Hypothalamus (tissue), 51 donors: ENCODE results near the gene PCNX3.

Source experiments
- DNase-seq, 51 donors: peaks; one replicate each; lab custom pipeline; 2025; lab: John Stamatoyannopoulos, UW

Gene PCNX3

DNA sequence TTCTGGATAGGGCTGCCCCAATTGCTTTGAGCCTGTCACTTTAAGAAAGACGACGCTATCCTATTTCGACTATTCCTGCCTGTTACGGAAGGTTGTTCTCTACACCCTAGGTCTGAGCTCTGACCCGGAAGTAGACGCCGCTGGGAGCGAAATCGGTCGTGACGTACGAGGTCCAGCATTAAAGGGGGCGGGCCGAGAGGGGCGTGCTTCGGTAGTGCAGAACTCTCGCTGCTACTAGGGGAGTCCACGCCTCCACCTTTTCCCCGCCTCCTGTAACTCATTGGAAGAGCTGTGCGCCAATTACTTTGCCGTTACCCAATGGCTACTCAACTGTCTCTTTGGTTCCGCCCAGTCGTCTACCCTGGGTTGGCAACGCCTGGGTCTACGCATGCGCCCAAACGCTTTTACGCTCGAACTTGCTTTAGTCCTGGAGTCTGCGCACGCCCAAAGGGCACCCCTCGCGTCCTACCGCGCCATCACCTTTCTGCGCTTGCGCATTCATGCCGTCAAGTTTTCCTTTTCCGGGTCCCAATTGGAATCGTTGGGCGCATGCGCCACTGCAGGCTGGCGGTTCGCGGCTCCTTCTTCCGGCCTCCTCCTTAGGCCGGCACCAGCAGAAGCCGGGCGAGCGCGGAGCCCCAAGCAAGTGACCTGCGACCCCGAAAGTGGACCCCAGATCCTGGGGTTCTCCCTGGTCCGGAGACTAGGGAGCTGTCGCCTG is at the start of gene PCNX3:
TSS of gene PCNX3 (plus strand) at position 548 of the 721 bp plus-strand sequence. CDS start 536 bp downstream, outside the sequence.
- peak; percentile 97 to 100 (median 100) for DNase-seq

DNA sequence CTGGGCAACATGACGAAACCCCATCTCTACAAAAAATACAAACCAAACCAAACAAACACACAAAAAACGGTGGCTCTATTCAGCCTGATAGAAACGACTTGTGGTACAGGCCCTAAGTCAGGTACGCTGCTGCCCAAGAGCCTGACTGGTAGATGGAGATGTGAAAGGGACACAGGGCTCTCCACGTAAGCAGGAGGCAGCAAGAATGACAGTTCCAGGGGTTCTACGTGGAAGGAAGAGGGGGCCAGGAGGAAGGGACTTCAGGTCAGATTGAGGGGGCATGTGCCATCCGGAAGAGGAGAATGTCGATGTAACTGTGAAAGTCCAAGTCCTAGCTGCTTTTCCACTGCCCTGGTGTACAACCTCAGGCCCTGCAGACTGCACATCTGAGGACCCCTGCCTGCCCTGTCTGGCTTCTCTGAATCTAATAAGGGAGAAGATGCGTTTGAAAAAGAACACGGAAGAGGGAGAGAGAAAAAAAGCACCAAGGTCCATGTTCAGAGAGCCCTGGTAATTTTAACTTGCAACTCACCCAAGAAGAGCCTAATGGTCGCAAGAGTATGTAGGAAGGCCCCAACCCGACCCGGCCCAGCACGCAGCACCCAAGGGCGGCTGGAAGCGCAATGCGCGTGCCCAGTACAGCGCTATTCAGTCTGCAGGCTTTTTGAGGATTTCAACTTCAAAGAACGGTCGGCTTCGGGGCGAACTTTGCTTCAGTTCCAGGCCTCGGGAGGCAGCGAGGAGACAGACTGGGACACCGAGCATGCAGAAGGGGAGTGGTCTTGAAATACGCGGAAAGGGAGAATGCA is 46.2 kb upstream of the PCNX3 start:
- peak in 1 of 51 donors; percentile 61 for DNase-seq

DNA sequence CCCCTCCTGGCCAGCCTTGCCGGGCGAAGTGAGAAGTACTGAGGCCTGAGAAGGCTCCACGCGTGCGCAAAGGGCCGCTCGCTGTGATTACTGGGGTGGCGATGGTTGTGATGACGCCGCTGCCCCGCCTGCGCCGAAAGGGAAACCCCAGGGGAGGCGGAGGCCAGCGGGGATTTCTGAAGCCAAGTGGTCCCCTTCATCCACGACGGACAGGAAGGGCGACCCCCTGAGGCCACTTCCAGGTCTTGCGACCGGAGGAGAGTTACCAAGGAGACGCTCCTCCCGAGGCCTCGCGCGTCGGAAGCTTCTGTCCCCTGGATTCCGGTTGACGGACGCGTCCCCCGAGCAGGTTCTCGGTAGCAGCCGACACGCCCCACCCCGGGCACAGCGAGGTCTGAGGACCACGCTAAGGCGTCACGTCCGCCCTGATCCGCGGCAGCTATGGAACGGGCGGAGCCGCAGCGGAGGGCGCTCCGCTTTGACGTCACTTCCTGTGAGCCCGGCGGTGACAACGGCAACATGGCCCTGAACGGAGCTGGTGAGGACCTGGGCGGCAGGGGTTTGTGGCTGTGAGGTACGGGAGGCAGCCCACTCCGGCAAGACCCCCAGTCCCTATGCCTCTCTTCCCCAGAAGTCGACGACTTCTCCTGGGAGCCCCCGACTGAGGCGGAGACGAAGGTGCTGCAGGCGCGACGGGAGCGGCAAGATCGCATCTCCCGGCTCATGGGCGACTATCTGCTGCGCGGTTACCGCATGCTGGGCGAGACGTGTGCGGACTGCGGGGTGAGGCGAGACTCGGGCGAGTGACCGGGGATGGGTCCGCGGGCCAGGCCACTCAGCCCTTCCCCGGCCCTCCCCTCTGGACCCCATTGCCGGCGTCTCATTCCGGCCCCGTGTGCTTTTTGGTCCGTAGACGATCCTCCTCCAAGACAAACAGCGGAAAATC is 45.3 kb upstream of the PCNX3 start, which contains the start of gene ZNRD2:
TSS of gene ZNRD2 (plus strand) at position 505 of the 946 bp plus-strand sequence. CDS start at position 520, 15 bp downstream.
- peak; percentile 91 to 100 (median 99) for DNase-seq

- DNase-seq = no peak
Observed at GRCh38 chr11:65571420-65571819, 44.2 kb upstream of the PCNX3 start.

DNA sequence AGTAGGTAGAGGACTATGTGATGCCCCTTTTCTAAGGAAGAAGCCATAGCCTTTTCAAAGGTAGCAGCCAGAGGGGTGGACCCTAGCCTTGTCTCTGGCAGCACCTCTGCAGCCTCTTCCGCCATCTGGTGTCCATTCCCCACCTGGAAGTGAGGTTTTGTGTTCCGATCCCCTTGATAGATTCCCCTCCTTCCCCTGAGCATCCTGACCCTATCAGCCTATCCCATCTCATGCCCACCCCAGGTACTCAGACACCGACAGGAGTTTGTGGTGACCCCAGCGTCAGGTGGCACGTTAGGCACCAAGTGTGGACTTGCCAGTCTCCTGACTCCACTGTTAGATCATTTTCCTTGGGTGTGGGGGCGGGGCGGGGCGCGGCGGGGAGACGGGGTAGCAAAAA is 43.6 kb upstream of the PCNX3 start:
- no peak for DNase-seq

DNA sequence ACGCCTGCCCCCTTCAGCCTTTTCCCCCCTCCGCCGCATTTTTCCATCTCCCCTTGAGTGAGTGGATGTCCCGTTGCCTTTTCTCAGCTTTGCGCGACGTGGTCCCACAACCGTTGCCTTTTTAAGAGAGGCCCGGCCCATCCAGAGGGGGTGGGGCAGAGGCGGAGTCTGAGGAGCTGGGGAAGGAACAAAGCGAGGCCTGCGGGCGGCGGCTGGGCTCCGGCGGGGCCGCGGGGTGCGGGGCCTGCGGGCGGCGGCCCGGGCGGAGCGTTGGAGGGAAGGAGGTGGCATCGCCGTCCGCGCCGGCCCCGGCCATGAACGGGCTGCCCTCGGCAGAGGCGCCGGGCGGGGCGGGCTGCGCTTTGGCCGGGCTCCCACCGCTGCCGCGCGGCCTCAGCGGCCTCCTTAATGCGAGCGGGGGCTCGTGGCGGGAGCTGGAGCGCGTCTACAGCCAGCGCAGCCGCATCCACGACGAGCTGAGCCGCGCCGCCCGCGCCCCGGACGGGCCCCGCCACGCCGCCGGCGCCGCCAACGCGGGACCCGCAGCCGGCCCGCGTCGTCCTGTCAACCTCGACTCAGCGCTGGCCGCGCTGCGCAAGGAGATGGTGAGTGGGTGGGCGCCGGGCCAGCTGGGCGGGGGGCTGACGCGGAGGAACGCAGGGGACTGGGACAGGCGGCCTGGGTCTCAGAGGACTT is 43.1 kb upstream of the PCNX3 start, which contains the start of gene FAM89B:
TSS of gene FAM89B (plus strand) at position 183 of the 696 bp plus-strand sequence. CDS start at position 315, 132 bp downstream.
- DNase-seq = peak; percentile 21 to 92 (median 77)

- DNase-seq = no peak
Observed at GRCh38 chr11:65573391-65574079, 42.0 kb upstream of the PCNX3 start.

DNA sequence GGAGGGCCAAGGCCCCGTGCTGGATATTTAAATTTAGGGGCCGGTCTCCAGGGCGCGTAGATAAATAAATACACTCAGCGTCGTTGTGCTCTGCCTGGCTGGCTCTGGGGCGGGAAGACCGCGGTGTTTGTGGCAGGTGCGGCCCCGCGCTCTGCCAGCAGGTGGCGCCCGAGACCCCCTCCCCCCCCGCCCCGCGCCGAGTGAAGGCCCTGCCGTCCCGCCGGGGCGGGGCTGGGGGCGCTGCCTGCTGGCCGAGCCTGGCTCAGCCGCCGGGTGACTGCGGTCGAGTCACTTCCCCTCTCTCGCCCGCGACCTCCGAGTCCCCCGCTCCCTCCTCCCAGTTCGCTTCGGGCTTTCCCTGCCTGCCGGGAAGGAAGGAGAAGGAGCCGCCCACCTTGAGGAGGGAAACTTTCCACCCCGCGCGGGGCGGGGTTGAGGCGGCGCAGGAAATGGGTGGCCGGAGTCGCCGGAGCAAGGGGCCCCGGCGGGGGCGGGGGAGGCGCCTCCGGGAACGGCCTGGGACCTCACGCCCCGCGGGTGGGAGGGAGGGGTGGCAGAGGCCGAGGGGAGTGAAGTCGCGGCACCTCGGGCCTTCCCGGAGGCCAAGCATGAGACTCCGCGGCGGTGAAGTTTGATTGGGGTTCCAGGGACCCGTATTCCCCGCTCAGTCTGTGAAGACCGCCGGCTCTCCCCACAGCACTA is 41.3 kb upstream of the PCNX3 start:
- DNase-seq = peak in 48 of 51 donors; percentile 35 to 88 (median 66)

DNA sequence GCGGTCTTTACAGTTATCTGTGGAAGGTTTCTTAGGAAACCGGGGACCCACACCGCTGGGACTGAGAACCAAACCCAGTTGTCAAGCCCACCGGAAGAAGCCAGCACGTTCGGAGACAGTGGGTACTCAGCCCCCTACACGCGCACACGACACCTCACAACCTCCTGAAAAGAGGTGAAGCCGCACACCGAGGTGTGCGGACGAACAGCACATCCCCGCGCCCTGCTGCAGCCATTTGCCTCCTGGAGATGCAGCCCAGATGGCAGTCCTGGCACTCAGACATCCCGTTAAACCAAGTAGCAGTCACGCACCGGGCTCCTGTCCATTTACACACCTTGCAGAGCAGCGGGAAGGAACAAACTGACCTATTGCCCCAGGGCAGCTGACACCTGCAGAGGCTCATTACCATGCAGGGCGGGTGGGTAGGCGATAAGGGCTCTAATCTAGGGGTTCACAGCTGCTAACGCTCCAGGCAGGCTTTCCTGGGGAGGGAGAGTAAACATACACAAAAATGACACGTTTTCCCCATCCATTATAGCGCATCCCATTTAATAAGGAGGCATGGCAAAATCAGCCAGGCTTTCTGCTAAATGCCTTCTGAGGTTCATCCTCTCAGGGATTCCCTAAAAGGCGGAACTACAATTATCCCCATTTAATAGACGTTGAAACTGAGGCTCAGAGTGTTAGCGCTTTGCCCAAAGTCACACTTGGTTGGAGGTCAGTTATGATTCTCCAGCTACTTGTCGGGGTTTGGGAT is 40.6 kb upstream of the PCNX3 start:
- no peak for DNase-seq

GRCh38 chr11:65575568-65576231 is 39.9 kb upstream of the PCNX3 start, which contains the start of gene EHBP1L1:
Gene EHBP1L1 (plus strand): TSS chr11:65576053. CDS start chr11:65576303, 250 bp downstream.
- peak in 5 of 51 donors; percentile 14 to 42 (median 20) for DNase-seq

DNA sequence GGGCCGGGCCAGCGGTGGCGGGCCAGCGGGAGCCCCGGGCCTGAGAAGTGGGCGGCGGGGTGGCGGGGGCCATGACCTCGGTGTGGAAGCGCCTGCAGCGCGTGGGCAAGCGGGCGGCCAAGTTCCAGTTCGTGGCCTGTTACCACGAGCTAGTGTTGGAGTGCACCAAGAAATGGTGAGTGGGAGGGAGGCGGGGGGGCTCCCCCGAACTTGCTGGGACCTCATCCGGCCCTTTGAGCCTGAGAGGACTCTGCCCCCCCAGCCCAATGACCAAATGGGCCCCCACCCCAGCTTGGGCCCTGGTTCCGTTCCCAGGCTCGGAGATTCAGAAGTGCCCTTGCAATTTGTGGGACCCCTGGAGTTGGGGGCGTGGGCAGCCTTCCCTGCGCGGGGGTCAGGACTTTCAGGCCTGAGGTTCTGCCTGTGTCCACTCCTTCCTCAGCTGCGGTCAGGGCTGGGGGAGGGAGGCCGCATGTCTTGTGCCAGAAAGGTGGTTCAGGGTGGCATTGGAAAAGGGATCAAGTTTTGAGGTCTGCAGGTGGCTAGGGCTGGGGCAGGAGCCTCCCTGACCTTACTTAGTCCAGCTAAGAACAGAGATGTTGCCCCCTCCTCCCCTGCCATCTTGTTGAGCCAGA is 39.2 kb upstream of the PCNX3 start:
- DNase-seq = no peak

GRCh38 chr11:65576867-65577755 is 38.5 kb upstream of the PCNX3 start:
- peak in 5 of 51 donors; percentile 12 to 54 (median 17) for DNase-seq

DNA sequence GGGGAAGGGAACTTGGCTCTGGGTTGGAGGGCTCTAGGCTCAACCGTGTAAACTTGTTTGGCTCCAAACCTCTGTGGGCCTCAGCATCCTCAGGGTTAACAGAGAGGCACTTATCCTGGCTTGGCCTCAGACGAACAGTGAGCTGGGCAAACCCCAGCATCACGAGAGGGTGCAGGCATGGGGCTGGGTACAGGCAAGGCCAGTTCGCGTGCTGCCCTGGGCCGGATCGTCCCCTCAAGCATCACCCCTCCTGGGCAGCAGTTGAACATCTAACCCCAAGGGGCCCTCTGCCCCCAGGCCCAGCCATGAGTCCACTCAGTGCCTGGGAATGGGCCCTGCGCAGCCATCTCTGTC is 37.8 kb upstream of the PCNX3 start:
- DNase-seq = no peak

- DNase-seq = no peak
Observed at GRCh38 chr11:65578134-65578533, 37.4 kb upstream of the PCNX3 start.

DNA sequence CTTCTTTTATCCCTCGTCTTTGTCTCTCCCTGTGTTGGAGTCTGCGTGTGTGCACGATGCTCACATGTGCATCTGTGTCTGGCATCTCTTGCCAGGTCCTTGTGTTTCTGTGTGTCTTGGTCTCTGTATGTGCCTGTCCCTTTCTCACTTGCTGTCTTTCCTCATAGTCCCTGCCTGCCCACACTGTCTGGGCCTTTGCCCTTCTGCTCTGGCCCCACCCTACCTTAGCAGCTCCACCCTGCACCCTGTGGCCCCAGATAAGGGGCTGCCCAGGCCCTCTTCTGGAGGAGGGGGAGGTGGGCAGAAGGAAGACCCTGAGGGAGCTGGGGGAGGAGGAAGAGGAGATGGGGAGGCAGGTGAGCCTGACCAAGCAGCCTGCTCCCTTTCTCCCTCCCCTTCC is 36.9 kb upstream of the PCNX3 start:
- DNase-seq = no peak

GRCh38 chr11:65579291-65579690 is 36.3 kb upstream of the PCNX3 start:
- no peak for DNase-seq
